ENCODE measurements around the gene IGF1. TPM values are rescaled to one million over a fixed set of nuclear protein-coding genes. Genes with fewer than 3 reads are reported as not detected.

Gene IGF1
- total and polyA plus RNA-seq, 8 donors, result 15.7 to 99.9 (median 25.7) TPM

DNA sequence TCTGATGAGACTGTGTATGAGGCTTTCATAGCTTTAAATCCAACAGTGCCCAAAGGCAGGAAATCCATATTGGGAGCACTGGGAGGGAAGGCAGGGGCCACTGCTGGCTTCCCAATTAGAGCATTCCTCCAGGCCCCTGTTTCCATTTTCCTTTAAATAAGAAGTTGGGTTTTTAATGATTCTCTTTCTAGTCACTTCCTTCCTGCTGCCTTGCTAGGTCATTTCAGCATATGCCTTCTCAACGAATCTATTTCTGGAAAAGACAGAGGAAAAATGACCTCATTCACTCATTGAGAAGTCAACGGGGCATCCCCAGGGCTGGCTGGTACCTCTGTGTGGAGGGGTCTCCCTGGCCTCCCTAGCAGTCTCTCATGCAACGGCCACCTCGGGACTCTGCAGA lies 43.5 kb downstream of the IGF1 start:
- Histone ChIP-seq H3K36me3 (no peaks in the 10 kb centered on the region), H3K9me3 (no peaks in the 10 kb centered on the region), H3K4me3 (no peak overlapping the region), H3K4me1 (no peaks in the 10 kb centered on the region), H3K27ac (no peak overlapping the region), H3K27me3 (no peaks in the 10 kb centered on the region)
- ATAC-seq (no peak), DNase-seq (peak in 1 of 4 donors; percentile 24)
- TF ChIP-seq, protein P1, sequence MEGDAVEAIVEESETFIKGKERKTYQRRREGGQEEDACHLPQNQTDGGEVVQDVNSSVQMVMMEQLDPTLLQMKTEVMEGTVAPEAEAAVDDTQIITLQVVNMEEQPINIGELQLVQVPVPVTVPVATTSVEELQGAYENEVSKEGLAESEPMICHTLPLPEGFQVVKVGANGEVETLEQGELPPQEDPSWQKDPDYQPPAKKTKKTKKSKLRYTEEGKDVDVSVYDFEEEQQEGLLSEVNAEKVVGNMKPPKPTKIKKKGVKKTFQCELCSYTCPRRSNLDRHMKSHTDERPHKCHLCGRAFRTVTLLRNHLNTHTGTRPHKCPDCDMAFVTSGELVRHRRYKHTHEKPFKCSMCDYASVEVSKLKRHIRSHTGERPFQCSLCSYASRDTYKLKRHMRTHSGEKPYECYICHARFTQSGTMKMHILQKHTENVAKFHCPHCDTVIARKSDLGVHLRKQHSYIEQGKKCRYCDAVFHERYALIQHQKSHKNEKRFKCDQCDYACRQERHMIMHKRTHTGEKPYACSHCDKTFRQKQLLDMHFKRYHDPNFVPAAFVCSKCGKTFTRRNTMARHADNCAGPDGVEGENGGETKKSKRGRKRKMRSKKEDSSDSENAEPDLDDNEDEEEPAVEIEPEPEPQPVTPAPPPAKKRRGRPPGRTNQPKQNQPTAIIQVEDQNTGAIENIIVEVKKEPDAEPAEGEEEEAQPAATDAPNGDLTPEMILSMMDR (IDR thresholded peaks at IDR 0.05), result no peak
- intact Hi-C loops (cut with DNase I), result no loop called here

DNA sequence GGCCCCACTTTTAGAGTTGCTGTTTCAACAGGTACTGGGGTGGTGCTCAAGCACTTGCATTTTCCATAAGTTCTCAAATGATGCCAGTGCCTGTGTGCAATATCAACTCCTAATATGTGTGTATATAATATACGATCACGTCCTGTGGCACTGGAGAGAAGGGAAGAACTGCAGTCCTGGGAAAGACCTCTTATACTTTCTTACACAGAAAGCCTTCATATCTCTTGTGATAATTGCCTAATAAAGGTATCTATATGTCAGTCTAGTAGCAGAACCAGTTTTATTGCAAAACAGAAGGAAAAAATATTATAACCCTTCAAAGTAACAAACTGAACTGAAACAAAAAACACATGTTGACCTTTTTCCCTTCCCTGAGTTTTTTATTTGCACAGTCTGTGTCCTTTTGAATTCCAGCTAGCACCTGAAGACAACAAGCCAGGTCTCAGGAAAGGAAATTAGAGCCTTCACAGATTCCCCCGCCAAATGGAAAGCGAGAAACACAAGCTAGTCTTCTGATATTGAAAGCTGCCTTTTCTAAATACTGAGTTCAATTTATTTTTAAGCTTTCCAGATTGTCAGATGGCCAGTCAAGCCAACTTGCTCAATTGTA lies 44.4 kb downstream of the IGF1 start:
- DNase-seq (no peak), ATAC-seq (no peak)
- Histone ChIP-seq H3K4me3 (no peak overlapping the region), H3K36me3 (no peaks in the 10 kb centered on the region), H3K27ac (no peak overlapping the region), H3K9me3 (no peaks in the 10 kb centered on the region), H3K4me1 (no peaks in the 10 kb centered on the region), H3K27me3 (no peaks in the 10 kb centered on the region)
- TF ChIP-seq, protein P1 (IDR thresholded peaks at IDR 0.05), result no peak
- intact Hi-C loops (cut with DNase I), result no loop called here

DNA sequence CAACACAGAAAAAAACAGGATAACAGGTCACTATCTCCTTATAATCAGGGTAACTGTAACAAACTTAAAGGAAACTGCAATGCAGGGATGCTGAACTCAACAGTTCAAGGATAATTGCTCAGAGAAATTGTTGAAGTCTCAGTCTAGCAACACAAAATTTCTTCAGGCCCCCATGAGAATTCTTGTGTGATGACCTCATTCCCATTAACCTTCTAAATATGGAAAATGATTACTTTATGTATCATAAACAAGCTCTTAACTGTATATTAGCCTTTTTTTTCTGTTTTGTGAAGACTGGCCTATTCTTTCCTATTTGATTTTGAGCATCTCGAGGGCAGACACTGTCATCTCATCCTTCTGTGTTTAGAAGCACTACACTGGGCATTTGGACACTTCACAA lies 47.1 kb downstream of the IGF1 start:
- H3K27ac ChIP-seq, result no peak overlapping the region
- no peaks in the 10 kb centered on the region for H3K9me3 ChIP-seq
- DNase-seq (no peak), ATAC-seq (no peak)
- intact Hi-C loops (cut with DNase I), result no loop called here
- no peaks in the 10 kb centered on the region for H3K27me3 ChIP-seq
- H3K4me3 ChIP-seq, result no peak overlapping the region
- no peaks in the 10 kb centered on the region for H3K36me3 ChIP-seq
- TF ChIP-seq, protein P1 (IDR thresholded peaks at IDR 0.05), result no peak
- H3K4me1 ChIP-seq, result no peaks in the 10 kb centered on the region

DNA sequence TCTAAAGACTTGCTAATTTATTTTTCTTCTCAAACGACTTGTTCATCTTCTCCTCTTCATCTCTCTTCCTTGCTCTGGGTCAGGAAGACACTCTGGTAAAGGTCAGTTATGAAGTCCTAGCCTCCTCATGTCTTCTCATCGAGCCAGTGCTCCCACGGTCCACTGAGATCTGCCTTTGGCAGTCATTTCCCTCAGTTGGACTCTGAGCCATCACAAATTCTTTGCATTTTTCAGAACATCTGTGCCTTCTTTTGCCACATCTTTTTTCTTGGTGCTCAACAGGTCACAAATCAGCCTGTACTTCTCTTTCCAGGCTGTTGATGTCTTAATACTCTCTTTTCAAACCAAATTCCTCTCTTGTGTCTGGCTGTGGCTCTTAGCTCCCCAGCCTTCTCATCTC lies 49.7 kb downstream of the IGF1 start:
- Histone ChIP-seq H3K27ac (no peak overlapping the region), H3K4me3 (no peak overlapping the region), H3K4me1 (peaks cover 0 to 3% of the 10 kb centered on the region in 2 donors), H3K36me3 (no peaks in the 10 kb centered on the region), H3K9me3 (no peaks in the 10 kb centered on the region), H3K27me3 (no peaks in the 10 kb centered on the region)
- no peak for DNase-seq
- TF ChIP-seq, protein P1 (IDR thresholded peaks at IDR 0.05), result no peak
- no peak for ATAC-seq
- intact Hi-C loops (cut with DNase I), result no loop called here

DNA sequence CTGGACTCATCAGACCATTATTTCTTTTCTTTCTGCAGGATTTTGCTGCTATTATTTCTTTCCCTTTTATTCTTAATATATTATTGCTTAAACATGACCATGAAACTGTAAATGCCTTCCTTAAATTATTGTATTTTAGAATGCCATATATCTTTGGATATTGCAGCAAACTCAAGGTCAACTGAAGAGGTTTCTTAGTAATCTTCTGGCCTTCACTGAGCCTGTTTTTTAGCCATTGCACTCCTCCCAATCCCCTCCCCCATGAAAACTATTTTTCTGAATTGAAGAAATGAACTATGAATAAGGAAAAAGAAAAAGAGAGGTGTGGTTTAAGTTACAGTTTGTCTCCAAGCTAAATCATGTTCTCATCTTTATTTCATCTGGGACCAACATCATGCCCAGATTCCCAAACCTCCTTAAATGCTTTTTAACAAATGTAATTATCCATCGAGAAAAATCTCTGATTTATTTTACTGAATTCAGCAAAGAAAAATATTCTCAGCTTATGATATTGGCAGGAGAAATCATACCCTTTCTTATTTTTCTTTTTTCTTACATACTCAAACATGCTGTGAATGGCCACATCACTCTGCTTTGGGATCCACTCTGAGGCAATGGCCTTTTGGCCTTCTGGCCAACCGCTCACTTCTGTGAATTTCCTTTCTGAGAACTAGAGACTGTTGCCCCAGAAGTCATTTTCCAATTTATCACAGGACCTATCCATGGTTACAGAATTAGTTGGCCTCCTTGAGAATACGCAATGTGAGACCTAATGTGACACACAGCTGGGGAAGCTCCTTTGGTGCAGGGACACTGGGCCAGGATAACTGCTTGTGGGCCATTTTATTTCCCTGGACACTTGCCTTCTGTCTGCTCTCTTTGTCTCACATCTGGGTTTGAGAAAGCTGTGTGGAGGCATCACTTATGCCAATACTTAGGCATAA lies 50.9 kb downstream of the IGF1 start:
- ATAC-seq, result no peak
- H3K36me3 ChIP-seq, result no peaks in the 10 kb centered on the region
- intact Hi-C loops (cut with DNase I), result no loop called here
- H3K27me3 ChIP-seq, result no peaks in the 10 kb centered on the region
- peaks cover 0 to 3% of the 10 kb centered on the region in 2 donors for H3K4me1 ChIP-seq
- no peak overlapping the region for H3K27ac ChIP-seq
- no peak for DNase-seq
- no peak overlapping the region for H3K4me3 ChIP-seq
- no peaks in the 10 kb centered on the region for H3K9me3 ChIP-seq
- TF ChIP-seq, protein P1 (IDR thresholded peaks at IDR 0.05), result no peak
